Measurements from ENCODE around the gene NIBAN1.

The NIBAN1 gene

DNA sequence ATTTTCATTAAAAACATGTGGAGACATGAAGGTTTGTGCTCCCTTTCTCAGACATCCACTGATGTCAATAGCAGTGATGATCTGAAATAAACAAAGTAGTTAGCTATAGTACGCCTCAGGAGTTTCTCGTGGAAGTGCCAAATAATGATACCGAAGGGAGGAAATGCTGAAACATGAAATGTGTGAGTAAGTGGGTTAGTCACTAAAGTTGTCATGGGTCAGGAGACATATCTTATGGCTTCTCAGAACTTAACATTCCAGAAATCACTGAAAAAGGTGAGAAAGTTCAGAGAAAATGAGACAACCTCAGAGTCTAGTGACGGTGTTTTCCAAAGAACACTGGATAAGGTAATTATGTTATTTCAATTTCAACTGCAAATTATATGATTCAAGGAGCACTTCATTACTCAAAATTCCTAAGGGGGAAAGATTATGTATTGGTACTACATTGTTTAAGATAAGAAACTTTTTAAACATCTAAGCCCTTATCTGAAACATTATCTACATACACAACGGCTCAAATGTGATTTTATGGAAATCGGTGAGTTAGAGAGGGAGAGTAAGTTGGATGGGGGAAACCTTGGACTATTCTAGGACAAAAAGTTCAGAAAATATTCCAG, 20.6 kb downstream of the NIBAN1 start:
- TF ChIP-seq YY1 (IDR thresholded peaks at IDR 0.05; ENCODE audit: low read depth) (no peak), EGR1 (IDR thresholded peaks at IDR 0.05) (no peak), MAX (IDR thresholded peaks at IDR 0.05) (no peak), EP300 (IDR thresholded peaks at IDR 0.05; ENCODE audit: borderline replicate concordance) (no peak), TEAD4 (IDR thresholded peaks at IDR 0.05) (no peak), FOXM1 (IDR thresholded peaks at IDR 0.05; ENCODE audit: borderline replicate concordance, low read depth) (no peak), RAD21 (IDR thresholded peaks at IDR 0.05; ENCODE audit: low read depth) (no peak), USF1 (IDR thresholded peaks at IDR 0.05) (no peak), NFIC (IDR thresholded peaks at IDR 0.05) (no peak)

DNA sequence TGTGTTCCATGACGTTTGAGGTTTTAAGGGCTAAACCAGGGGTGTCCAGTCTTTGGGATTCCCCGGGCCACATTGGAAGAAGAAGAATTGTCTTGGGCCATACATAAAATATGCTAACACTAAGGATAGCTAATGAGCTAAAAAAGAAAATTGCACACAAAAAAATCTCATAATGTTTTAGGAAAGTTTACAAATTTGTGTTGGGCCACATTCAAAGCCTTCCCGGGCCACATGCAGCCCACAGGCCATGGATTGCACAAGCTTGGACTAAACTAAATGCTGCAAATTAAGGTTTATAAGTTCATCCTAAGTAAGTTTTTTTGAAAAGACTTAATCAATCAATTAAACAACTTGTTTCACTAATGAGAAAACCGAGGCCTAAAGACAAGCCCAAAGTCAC, 21.9 kb downstream of the NIBAN1 start:
- TF ChIP-seq ZBTB7A (IDR thresholded peaks at IDR 0.05; ENCODE audit: low read depth) (no peak), CREB1 (IDR thresholded peaks at IDR 0.05; ENCODE audit: low read depth) (no peak)

DNA sequence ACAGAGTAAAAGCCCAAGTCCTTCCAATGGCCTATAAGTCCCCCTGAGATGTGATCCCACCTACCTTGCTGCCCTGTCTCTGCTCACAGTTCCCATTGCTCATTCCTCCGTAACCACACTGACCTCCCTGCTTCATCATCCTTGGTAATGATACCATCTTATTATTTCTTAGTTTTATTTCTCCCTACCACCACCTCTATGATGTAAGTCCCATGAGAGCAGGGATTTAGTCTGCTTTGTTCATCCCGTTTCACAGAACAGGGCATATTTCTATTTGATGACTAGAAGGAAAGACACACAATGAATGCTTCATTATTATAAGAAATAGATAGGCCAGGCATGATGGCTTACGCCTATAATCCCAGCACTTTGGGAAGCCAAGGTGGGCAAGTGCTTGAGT, 22.5 kb downstream of the NIBAN1 start:
- no peak for TF ChIP-seq USF1 (IDR thresholded peaks at IDR 0.05)
- no peak for TF ChIP-seq EGR1 (IDR thresholded peaks at IDR 0.05)
- TF ChIP-seq RAD21 (IDR thresholded peaks at IDR 0.05; ENCODE audit: low read depth) = no peak
- TF ChIP-seq TAF1 (IDR thresholded peaks at IDR 0.05; ENCODE audit: low read depth) = no peak
- TF ChIP-seq YY1 (IDR thresholded peaks at IDR 0.05; ENCODE audit: low read depth) = no peak
- no peak for TF ChIP-seq TCF12 (IDR thresholded peaks at IDR 0.05; ENCODE audit: low read depth)
- TF ChIP-seq CREB1 (IDR thresholded peaks at IDR 0.05; ENCODE audit: low read depth) = no peak
- TF ChIP-seq EP300 (IDR thresholded peaks at IDR 0.05; ENCODE audit: borderline replicate concordance) = no peak
- TF ChIP-seq NFIC (IDR thresholded peaks at IDR 0.05) = no peak
- no peak for TF ChIP-seq REST (IDR thresholded peaks at IDR 0.05; ENCODE audit: low read depth)
- TF ChIP-seq FOXM1 (IDR thresholded peaks at IDR 0.05; ENCODE audit: borderline replicate concordance, low read depth) = no peak
- no peak for TF ChIP-seq TEAD4 (IDR thresholded peaks at IDR 0.05)
- TF ChIP-seq ZBTB7A (IDR thresholded peaks at IDR 0.05; ENCODE audit: low read depth) = no peak
- no peak for TF ChIP-seq MAX (IDR thresholded peaks at IDR 0.05)
- TF ChIP-seq CEBPB (IDR thresholded peaks at IDR 0.05) = no peak

DNA sequence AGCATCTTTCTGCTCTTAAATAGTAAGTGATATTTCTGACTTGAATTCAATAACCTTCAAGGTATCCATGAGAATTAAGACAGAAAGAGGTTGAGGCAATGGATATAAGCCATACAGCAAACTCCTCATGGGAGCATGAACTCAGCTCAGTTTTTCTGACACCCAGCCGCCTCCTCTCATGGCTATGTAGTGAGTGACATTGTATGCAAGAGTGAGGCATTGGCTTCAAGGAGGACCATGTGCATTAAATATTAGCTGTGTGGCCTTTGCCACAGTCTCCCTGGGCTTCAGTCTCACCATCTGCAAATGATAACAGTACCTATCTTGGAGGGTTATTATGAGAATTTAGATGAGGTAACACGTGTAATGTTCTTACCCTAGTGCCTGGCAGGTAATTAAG, 23.4 kb downstream of the NIBAN1 start:
- no peak for TF ChIP-seq NFIC (IDR thresholded peaks at IDR 0.05)

DNA sequence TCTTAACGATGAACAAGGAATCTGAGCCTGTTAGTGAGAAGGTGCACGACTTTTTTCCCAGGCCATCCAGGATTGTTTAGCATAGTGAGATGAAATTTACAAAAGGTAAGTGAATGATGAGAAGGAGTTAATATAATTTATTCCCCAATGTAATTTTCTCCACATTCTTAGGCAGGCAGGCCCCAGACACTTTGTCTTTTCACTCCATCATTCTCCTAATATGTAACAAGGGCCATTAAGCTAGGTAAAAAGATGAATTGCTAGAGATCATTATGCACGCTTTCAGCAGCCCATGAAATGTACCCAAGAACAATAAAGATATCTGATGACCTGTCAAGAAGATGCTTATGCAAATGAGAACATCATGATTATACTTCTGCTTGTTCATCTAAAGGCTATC, 24.1 kb downstream of the NIBAN1 start:
- TF ChIP-seq TAF1 (IDR thresholded peaks at IDR 0.05; ENCODE audit: low read depth) (no peak), CREB1 (IDR thresholded peaks at IDR 0.05; ENCODE audit: low read depth) (no peak), FOXM1 (IDR thresholded peaks at IDR 0.05; ENCODE audit: borderline replicate concordance, low read depth) (no peak), NFIC (IDR thresholded peaks at IDR 0.05) (no peak), CEBPB (IDR thresholded peaks at IDR 0.05) (no peak), USF1 (IDR thresholded peaks at IDR 0.05) (no peak), REST (IDR thresholded peaks at IDR 0.05; ENCODE audit: low read depth) (no peak), TEAD4 (IDR thresholded peaks at IDR 0.05) (no peak), EGR1 (IDR thresholded peaks at IDR 0.05) (no peak), TCF12 (IDR thresholded peaks at IDR 0.05; ENCODE audit: low read depth) (no peak), ZBTB7A (IDR thresholded peaks at IDR 0.05; ENCODE audit: low read depth) (no peak), YY1 (IDR thresholded peaks at IDR 0.05; ENCODE audit: low read depth) (no peak), RAD21 (IDR thresholded peaks at IDR 0.05; ENCODE audit: low read depth) (no peak)

Data from Ishikawa (cell line).